ENCODE results near the gene CDHR5.

CDHR5 gene

GRCh38 chr11:643849-644738 lies 19.3 kb upstream of the CDHR5 start:
- no peak for DNase-seq

GRCh38 chr11:643366-643765 lies 18.6 kb upstream of the CDHR5 start:
- DNase-seq = no peak

- DNase-seq = no peak
Measured at GRCh38 chr11:641806-642370, 17.1 kb upstream of the CDHR5 start.

GRCh38 chr11:640021-640706 lies 15.4 kb upstream of the CDHR5 start:
- no peak for DNase-seq

GRCh38 chr11:639332-639955 lies 14.7 kb upstream of the CDHR5 start:
- DNase-seq = no peak

GRCh38 chr11:638631-639331 lies 14.0 kb upstream of the CDHR5 start:
- DNase-seq = no peak

GRCh38 chr11:637593-638521 lies 13.1 kb upstream of the CDHR5 start:
- no peak for DNase-seq

- no peak for DNase-seq
Measured at GRCh38 chr11:637333-637592, 12.5 kb upstream of the CDHR5 start.

- no peak for DNase-seq
Measured at GRCh38 chr11:636511-637332, 12.0 kb upstream of the CDHR5 start, which contains the start of gene DRD4. TSS of gene DRD4 (plus strand) at chr11:637269. CDS start at chr11:637305, 36 bp downstream.

GRCh38 chr11:635945-636510 lies 11.3 kb upstream of the CDHR5 start:
- no peak for DNase-seq

- DNase-seq = no peak
Measured at GRCh38 chr11:630871-631270, 6.1 kb upstream of the CDHR5 start.

GRCh38 chr11:629237-629583 lies 4.5 kb upstream of the CDHR5 start:
- no peak for DNase-seq

GRCh38 chr11:628056-628455 lies 3.3 kb upstream of the CDHR5 start:
- no peak for DNase-seq

GRCh38 chr11:627308-627576 lies 2.5 kb upstream of the CDHR5 start:
- DNase-seq = no peak

- no peak for DNase-seq
Measured at GRCh38 chr11:626475-627307, 1.9 kb upstream of the CDHR5 start, which contains the start of gene SCT. TSS of gene SCT (minus strand) at chr11:627181. CDS start at chr11:627143, 38 bp downstream.

- DNase-seq = no peak
Measured at GRCh38 chr11:625636-626268, 997 bp upstream of the CDHR5 start.

GRCh38 chr11:623999-624704 lies 603 bp downstream of the CDHR5 start:
- DNase-seq = no peak

- DNase-seq = no peak
Measured at GRCh38 chr11:623349-623869, 1.3 kb downstream of the CDHR5 start.

- DNase-seq = no peak
Measured at GRCh38 chr11:621838-622237, 2.9 kb downstream of the CDHR5 start.
